HCT116 (cell line): ENCODE data around the gene PRM1. TPM values are rescaled to one million over a fixed set of nuclear protein-coding genes. Genes with fewer than 3 reads are reported as not detected.

Source experiments
- ATAC-seq: fragments of 200-7000 bp; cut with Tn5 transposase; 2 replicates; pipeline ENCODE4 v1.9.1; 2020; ENCODE audit warnings: mild to moderate bottlenecking, moderate library complexity
- BruUV-seq: library from RNA; stranded (reverse); fragments of 400-500 nt; replicated peaks from 2 replicates; lab custom pipeline; 2021; lab: Mats Ljungman, UMichigan
- CTCF ChIA-PET: fragments of 300-600 bp; sonication (Branson Sonifier 250); formaldehyde crosslinking; loops from one replicate; lab custom pipeline; 2021; ENCODE audit warnings: antibody characterized with exemption; lab: Charles Lee
- POLR2A ChIA-PET: fragments of 300-600, 350-600 bp; sonication (Branson Sonifier 250); formaldehyde crosslinking; loops from one replicate; lab custom pipeline; 2021; ENCODE audit warnings: antibody characterized with exemption; lab: Charles Lee
- RAD21 ChIA-PET, 2 experiments: fragments of 300-600 bp; sonication (Branson Sonifier 250); formaldehyde crosslinking; loops; one replicate each; lab custom pipeline; 2023; ENCODE audit warnings: low total read pairs in 2 of 2; ENCODE audit not compliant: uncharacterized antibody in 2 of 2, unreplicated experiment in 2 of 2, low non-redundant PET in 1 of 2; lab: Charles Lee
- DNase-seq: peaks from one replicate; pipeline ENCODE4 v3.0.0-alpha.2; 2010; ENCODE audit warnings: low read depth, low spot score
- H2AFZ ChIP-seq: fragments of 200-600 bp; shearing (Covaris generic), sonication (generic); 2 replicates; pipeline ENCODE4 v1.6.1; 2017; ENCODE audit warnings: low read depth, mixed run types, mixed read lengths, antibody characterized with exemption, low read length; ENCODE audit not compliant: poor library complexity, severe bottlenecking
- H3K27ac ChIP-seq: 2 replicates; pipeline ENCODE4 v1.5.1; 2012; ENCODE audit warnings: low read depth, low read length
- H3K27me3 ChIP-seq: fragments of 200-600 bp; sonication (generic); 2 replicates; pipeline ENCODE4 v1.6.1; 2016; ENCODE audit warnings: mixed run types, low read length, mixed read lengths; ENCODE audit not compliant: insufficient read depth
- H3K36me3 ChIP-seq, 2 experiments: fragments of 200-500 bp in 1 of 2; fragments of 200-600 bp in 1 of 2; sonication (Bioruptor generic) in 1 of 2; sonication (generic) in 1 of 2; 2 replicates each; pipeline versions ENCODE4 v1.5.1 to v1.6.1; 2014 to 2016; ENCODE audit warnings: low read length in 2 of 2, inconsistent platforms in 1 of 2, mixed read lengths in 1 of 2, mixed run types in 1 of 2; ENCODE audit not compliant: insufficient read depth in 2 of 2, control insufficient read depth in 1 of 2
- H3K4me1 ChIP-seq, 2 experiments: fragments of 200-600 bp in 1 of 2; sonication (generic) in 1 of 2; 2 replicates each; pipeline versions ENCODE4 v1.5.1 to v1.6.1; 2012 to 2017; ENCODE audit warnings: low read length in 2 of 2, inconsistent platforms in 1 of 2, mild to moderate bottlenecking in 1 of 2, mixed read lengths in 1 of 2, mixed run types in 1 of 2, moderate library complexity in 1 of 2; ENCODE audit not compliant: insufficient read depth in 2 of 2, control insufficient read depth in 1 of 2
- H3K4me2 ChIP-seq: fragments of 200-600 bp; sonication (generic); 2 replicates; pipeline ENCODE4 v1.6.1; 2017; ENCODE audit warnings: mixed run types, low read length, mixed read lengths
- H3K4me3 ChIP-seq, 2 experiments: fragments of 200-600 bp in 1 of 2; sonication (generic) in 1 of 2; replicated peaks in 1 of 2; 2 replicates each; pipeline ENCODE4 v1.5.1; 2011 to 2016; ENCODE audit warnings: low read length in 2 of 2, control low read depth in 1 of 2, low read depth in 1 of 2, mild to moderate bottlenecking in 1 of 2, mixed read lengths in 1 of 2, mixed run types in 1 of 2
- H3K79me2 ChIP-seq: fragments of 200-600 bp; sonication (generic); 2 replicates; pipeline ENCODE4 v1.6.1; 2017; ENCODE audit warnings: mild to moderate bottlenecking, mixed run types, low read length, moderate library complexity, mixed read lengths; ENCODE audit not compliant: insufficient read depth
- H3K9ac ChIP-seq: fragments of 200-600 bp; sonication (generic); 2 replicates; pipeline ENCODE4 v1.6.1; 2016; ENCODE audit warnings: low read length, mixed read lengths
- H3K9me2 ChIP-seq: fragments of 200-600 bp; sonication (generic), shearing (Covaris generic); 2 replicates; pipeline ENCODE4 v1.6.1; 2017; ENCODE audit warnings: mixed run types, mild to moderate bottlenecking, moderate library complexity; ENCODE audit not compliant: insufficient read depth
- H3K9me3 ChIP-seq, 2 experiments: fragments of 200-500 bp in 1 of 2; fragments of 200-600 bp in 1 of 2; sonication (Bioruptor generic) in 1 of 2; sonication (generic) in 1 of 2; 2 replicates each; pipeline ENCODE4 v1.6.1; 2014 to 2017; ENCODE audit warnings: low read length in 2 of 2, mixed read lengths in 2 of 2, inconsistent platforms in 1 of 2, low read depth in 1 of 2, mild to moderate bottlenecking in 1 of 2, mixed run types in 1 of 2, moderate library complexity in 1 of 2; ENCODE audit not compliant: control insufficient read depth in 1 of 2, insufficient read depth in 1 of 2
- H4K20me1 ChIP-seq: fragments of 200-600 bp; sonication (generic), shearing (Covaris generic); 2 replicates; pipeline ENCODE4 v1.6.1; 2017; ENCODE audit warnings: mixed run types, mild to moderate bottlenecking, moderate library complexity; ENCODE audit not compliant: insufficient read depth
- CBX3 ChIP-seq: IDR thresholded peaks from 2 replicates; pipeline ENCODE4 v1.6.1; 2012; ENCODE audit warnings: low read depth
- CEBPB ChIP-seq: IDR thresholded peaks from 2 replicates; pipeline ENCODE4 v1.6.1; 2012; ENCODE audit warnings: low read depth
- CTCF ChIP-seq, 3 experiments: fragments of 200-600 bp in 1 of 3; sonication (generic) in 1 of 3; IDR thresholded peaks in 2 of 3; conservative IDR thresholded peaks in 1 of 3; 2 replicates each; pipeline ENCODE4 v1.5.1; 2012 to 2017; ENCODE audit warnings: low read depth in 2 of 3, low read length in 2 of 3, antibody characterized with exemption in 1 of 3, borderline replicate concordance in 1 of 3, control low read depth in 1 of 3, mild to moderate bottlenecking in 1 of 3, mixed read lengths in 1 of 3, mixed run types in 1 of 3, moderate library complexity in 1 of 3; ENCODE audit not compliant: insufficient read depth in 1 of 3
- EGR1 ChIP-seq: IDR thresholded peaks from 2 replicates; pipeline ENCODE4 v1.6.1; 2012; ENCODE audit warnings: low read depth
- ELF1 ChIP-seq: IDR thresholded peaks from 2 replicates; pipeline ENCODE4 v1.6.1; 2012; ENCODE audit warnings: low read depth, borderline replicate concordance
- EZH2 ChIP-seq: fragments of 200-600 bp; sonication (generic); IDR thresholded peaks from 2 replicates; pipeline ENCODE4 v1.6.1; 2017; ENCODE audit warnings: antibody characterized with exemption, mixed run types
- EZH2phosphoT487 ChIP-seq: fragments of 200-600 bp; IDR thresholded peaks from 2 replicates; pipeline ENCODE4 v1.6.1; 2018; ENCODE audit warnings: antibody characterized with exemption, borderline replicate concordance
- FOSL1 ChIP-seq: IDR thresholded peaks from 2 replicates; pipeline ENCODE4 v1.6.1; 2012; ENCODE audit warnings: low read depth
- MAX ChIP-seq: IDR thresholded peaks from 2 replicates; pipeline ENCODE4 v1.6.1; 2012
- POLR2A ChIP-seq: IDR thresholded peaks from 2 replicates; pipeline ENCODE4 v1.7.0; 2011; ENCODE audit warnings: borderline replicate concordance; ENCODE audit not compliant: insufficient read depth, insufficient read length; ENCODE audit errors: extremely low read depth
- POLR2AphosphoS5 ChIP-seq: IDR thresholded peaks from 2 replicates; pipeline ENCODE4 v1.6.1; 2011; ENCODE audit warnings: mild to moderate bottlenecking, low read depth, low read length, moderate library complexity
- RAD21 ChIP-seq: IDR thresholded peaks from 2 replicates; pipeline ENCODE4 v1.6.1; 2012; ENCODE audit warnings: low read depth, mild to moderate bottlenecking
- REST ChIP-seq: IDR thresholded peaks from 2 replicates; pipeline ENCODE4 v1.6.1; 2012; ENCODE audit warnings: low read depth
- SRF ChIP-seq: IDR thresholded peaks from 2 replicates; pipeline ENCODE4 v1.6.1; 2012; ENCODE audit warnings: low read depth
- TCF7L2 ChIP-seq: IDR thresholded peaks from 2 replicates; pipeline ENCODE4 v1.7.0; 2011; ENCODE audit warnings: borderline replicate concordance, inconsistent platforms; ENCODE audit not compliant: insufficient read depth, insufficient read length; ENCODE audit errors: extremely low read depth
- YY1 ChIP-seq: IDR thresholded peaks from 2 replicates; pipeline ENCODE4 v1.6.1; 2011; ENCODE audit warnings: low read length, low read depth, moderate library complexity, mild to moderate bottlenecking; ENCODE audit not compliant: insufficient replicate concordance; ENCODE audit errors: extremely low read depth
- ZFX ChIP-seq: fragments of 450-650 bp; IDR thresholded peaks from 2 replicates; pipeline ENCODE4 v1.6.1; 2017
- intact Hi-C: fragments of 100-400 bp; cut with micrococcal nuclease; formaldehyde crosslinking; loops from 2 replicates; pipeline ENCODE4 v1.10.0; 2022
- total RNA-seq: library from RNA; stranded (reverse); gene quantifications from one replicate; pipeline ENCODE4 v1.2.1, GENCODE V29; 2021; ENCODE audit not compliant: unreplicated experiment
- TF ChIP-seq, protein P1 (sequence below): IDR thresholded peaks from 2 replicates; pipeline ENCODE4 v1.6.1; 2012

PRM1 gene
- total RNA-seq, 1 experiment from 2014 or later = not detected

GRCh38 chr16:11323551-11324336 lies 42.6 kb upstream of the PRM1 start:
- TF ChIP-seq MAX (no peak), REST (no peak), FOSL1 (no peak), ZFX (no peak), POLR2A (no peak), EZH2 (no peak), TCF7L2 (no peak), CTCF (IDR thresholded peaks at IDR 0.05 in 2 of 3, conservative IDR thresholded peaks at IDR 0.05 in 1 of 3; ENCODE audit: borderline replicate concordance in 1 of 3, insufficient read depth in 1 of 3, low read depth in 2 of 3, low read length in 2 of 3) (no peak), ELF1 (no peak), CEBPB (no peak), EZH2phosphoT487 (no peak), POLR2AphosphoS5 (no peak), CBX3 (no peak), SRF (no peak), EGR1 (no peak), RAD21 (no peak), YY1 (no peak)
- TF ChIP-seq, protein P1, sequence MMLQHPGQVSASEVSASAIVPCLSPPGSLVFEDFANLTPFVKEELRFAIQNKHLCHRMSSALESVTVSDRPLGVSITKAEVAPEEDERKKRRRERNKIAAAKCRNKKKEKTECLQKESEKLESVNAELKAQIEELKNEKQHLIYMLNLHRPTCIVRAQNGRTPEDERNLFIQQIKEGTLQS = no peak
- Histone ChIP-seq H4K20me1 (no peaks in the 10 kb centered on the region), H3K9me2 (no peaks in the 10 kb centered on the region), H3K9me3 (no peaks in the 10 kb centered on the region), H3K4me3 (no peak overlapping the region), H2AFZ (no peak overlapping the region), H3K79me2 (no peaks in the 10 kb centered on the region), H3K9ac (no peak overlapping the region), H3K4me1 (peaks cover 20 to 22% of the 10 kb centered on the region in 2 experiments), H3K27me3 (no peaks in the 10 kb centered on the region), H3K27ac (no peak overlapping the region), H3K36me3 (no peaks in the 10 kb centered on the region), H3K4me2 (no peak overlapping the region)
- ChIA-PET POLR2A (no interaction called here), CTCF (no interaction called here), RAD21 (no interaction called here)
- no TSS peak for BruUV-seq
- ATAC-seq (no peak), DNase-seq (no peak)
- intact Hi-C loops = no loop called here
